Measurements from ENCODE around the gene COL5A1. TPM values are rescaled to one million over a fixed set of nuclear protein-coding genes. Genes with fewer than 3 reads are reported as not detected.

Gene COL5A1
- total RNA-seq, 1 donor from 2014 or later: 435 TPM

DNA sequence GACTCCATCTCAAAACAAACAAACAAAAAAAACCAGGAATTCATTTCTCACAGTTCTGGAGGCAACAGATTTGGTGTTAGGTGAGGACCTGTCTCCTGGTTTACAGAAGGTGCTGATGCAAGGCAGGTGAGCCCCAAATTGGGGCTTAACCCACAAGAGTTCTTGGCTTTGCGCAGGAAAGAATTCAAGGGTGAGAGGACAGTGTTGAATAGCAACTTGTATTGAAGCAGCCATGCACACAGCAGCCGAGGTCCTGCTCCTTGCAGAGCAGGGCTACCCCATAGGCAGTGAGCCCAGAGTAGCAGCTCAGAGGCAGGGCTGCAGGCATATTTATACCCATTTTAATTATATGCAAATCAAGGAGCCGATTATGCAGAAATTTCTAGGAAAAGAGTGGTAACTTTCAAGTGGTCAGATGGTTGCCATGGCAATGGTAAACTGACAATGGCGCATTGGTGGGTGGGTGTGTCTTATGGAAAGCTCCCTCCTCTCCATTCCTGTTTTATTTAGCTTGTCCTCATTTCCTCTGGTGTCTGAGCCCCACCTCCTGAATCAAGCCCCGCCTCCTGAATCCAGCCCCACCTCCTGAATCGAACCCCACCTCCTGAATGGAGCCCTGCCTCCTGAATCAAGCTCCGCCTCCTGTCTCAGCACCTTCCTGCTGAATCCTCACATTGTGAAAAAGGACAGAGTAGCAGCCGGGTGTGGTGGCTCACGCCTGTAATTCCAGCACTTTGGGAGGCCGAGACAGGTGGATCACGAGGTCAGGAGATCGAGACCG lies 34.5 kb upstream of the COL5A1 start:
- DNase-seq: no peak

DNA sequence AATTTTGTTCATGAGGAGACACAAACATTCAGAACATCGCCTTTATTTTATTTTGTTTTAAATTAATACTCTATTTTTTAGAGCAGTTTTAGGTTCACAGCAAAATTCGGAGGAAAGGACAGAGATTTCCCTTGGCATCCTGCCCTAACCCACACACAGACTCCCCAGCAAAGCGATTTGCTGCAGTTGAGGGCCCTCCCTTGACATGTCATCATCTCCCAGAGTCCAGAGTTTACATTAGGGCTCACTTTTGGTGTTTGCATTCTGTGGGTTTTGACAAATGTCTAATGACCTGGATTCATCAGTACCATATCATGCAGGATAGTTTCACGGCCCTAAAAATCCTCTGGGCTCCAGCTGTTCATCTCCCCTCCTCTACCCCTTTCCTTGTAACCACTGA lies 33.6 kb upstream of the COL5A1 start:
- DNase-seq: no peak

DNA sequence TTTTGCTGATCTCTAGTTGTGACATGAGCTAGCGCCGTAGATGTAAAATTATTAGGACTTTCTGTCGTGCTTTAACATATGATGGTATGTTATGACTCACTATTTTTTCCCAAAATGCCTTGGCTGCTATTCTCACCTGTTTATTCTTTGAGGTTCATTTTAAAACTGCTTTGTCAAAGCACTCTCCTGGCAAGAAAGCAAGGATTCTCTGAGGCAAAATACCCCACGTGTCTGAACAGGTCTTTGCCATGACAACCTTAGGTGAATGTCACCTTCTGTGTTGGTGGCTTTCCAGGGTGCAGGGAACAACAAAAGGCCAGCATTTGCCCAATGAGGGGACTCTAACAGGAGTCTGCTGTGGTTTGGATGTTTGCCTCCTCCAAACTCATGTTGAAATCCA lies 30.6 kb upstream of the COL5A1 start:
- DNase-seq: peak; percentile 36

DNA sequence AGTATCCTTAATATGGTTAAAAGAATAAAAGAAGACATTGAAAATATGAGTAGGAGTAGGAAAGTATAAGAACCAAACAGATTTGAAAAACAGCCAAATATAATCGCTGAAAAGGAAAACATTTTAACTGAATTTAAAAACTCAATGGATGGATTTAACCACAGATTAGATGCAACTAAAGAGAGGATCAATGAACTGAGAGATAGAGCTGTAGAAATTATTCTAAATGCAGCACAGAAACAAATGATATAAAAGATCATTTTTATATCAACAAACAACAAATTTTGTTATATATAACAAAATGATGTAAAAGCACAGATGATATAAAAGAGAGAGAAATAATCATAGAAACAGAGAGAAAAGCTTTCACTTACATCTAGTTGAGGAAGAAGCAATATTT lies 29.3 kb upstream of the COL5A1 start:
- no peak for DNase-seq

DNA sequence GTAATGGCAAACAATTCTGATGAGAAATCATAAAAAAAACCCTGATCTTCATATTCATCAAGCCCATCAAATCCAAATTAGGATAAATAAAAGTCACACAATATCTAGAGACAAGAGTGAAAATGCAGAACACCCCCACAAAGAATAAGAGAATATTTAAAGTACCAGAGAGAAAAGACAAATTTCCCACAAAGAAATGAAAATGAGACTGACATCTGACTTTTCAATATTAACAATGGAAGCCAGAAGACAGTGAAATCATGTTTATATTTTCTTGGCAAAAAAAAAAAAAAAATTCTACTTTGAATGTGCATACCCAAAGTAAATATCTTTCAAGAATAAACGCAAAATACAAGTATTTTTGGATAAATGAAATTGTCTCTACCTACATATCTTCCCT lies 28.9 kb upstream of the COL5A1 start:
- no peak for DNase-seq

DNA sequence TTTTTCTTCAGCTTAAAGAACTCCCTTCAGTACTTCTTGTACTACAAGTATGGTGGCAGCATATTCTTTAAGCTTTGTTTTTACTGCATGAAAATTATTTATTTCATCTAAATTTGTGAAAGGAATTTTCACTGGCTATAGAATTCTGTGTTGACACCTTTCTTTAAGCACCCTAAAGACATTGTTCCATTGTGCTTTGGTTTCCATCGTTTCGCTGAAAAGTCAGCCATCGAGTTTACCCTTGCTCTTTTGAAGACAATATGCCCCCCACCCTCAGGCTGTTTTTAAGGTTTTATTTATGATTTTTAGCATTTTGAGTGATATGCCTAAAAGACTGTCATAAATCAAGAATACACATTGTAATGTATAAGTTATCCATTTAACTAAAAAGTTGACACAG lies 27.3 kb upstream of the COL5A1 start:
- no peak for DNase-seq

DNA sequence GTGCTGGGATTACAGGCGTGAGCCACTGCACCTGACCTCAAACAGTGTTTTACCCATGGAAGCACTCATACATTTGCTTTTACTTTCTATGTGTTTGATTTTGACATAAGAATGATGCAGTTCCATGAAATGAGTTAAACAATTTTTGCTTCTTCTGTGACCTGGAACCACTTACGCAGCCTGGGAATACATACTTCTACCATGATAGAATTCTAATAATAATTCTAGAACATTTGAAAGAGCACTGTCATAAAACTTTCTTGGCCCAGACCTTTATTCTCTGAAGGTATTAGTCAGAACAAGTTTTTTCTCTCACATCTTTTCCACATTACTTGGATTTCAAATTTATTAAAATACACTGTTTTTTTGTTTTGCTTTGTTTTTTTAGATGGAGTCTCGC lies 25.3 kb upstream of the COL5A1 start:
- DNase-seq: no peak

DNA sequence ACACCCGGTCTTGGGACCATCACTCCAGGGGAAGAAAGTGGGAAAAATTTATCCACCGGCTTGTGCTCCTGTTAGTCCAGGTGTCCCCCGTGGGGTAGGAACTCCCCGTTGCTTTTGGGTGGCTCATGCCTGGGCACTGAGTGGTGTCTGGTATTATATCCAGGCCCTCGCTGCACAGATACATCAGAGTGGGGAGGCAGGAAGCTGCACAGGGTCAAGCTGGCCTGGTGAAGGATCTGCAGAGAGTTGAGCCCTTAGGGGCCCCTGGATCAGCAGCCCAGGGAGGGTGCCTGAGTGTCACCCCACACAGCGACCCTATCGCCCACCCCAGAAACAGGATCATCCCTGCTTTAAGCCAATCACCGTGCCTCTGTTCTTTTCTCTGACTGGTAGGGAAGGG lies 24.4 kb upstream of the COL5A1 start:
- no peak for DNase-seq

DNA sequence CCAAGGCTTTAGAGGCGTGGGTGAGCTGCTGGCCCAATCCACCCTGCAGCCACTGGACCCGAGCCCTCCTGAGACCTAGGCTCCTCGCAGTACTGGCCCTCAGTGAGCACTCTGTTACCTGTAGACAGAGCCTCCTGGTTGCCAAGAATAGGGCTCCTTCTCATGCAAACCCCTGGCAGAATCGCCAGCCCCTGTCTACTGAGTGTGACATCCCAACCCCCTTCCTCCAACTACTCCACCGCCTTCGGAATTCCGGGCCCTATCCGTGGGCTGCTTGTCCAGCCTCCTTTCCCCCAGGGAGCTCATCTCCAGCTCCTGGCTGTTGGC lies 23.8 kb upstream of the COL5A1 start:
- DNase-seq: no peak

DNA sequence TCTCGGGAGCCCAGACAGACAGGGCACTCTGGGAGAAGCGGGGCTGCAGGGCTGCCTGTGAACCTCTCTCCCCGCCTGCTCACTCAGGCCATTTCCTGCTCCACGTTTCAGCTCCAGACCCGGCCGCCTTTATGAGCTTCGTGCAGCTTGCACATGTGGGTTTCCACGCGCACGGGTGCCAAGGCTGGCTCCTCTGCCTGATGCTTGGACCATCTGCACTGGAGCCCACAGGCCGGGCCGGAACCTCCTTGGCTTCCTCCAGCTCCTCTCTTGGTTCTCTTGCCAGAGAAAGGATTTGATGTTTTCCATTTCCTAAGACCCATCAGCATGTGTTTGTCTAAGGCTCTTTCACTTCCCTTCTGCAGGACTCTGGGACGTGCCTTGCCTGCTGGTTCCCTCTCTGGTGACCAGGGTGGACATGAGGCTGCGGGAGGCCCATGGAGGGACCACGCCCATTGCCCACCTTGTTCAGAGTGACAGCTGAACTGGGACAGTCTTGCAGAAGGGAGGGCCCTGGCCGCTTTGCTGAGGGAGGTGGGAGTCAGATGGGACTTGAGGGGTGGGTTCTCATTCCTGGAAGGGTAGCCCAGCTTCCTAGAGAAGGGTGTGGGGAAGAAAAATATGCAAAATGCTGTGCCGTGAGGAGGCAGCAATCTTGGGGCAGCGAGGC lies 23.3 kb upstream of the COL5A1 start:
- peak; percentile 78 for DNase-seq

DNA sequence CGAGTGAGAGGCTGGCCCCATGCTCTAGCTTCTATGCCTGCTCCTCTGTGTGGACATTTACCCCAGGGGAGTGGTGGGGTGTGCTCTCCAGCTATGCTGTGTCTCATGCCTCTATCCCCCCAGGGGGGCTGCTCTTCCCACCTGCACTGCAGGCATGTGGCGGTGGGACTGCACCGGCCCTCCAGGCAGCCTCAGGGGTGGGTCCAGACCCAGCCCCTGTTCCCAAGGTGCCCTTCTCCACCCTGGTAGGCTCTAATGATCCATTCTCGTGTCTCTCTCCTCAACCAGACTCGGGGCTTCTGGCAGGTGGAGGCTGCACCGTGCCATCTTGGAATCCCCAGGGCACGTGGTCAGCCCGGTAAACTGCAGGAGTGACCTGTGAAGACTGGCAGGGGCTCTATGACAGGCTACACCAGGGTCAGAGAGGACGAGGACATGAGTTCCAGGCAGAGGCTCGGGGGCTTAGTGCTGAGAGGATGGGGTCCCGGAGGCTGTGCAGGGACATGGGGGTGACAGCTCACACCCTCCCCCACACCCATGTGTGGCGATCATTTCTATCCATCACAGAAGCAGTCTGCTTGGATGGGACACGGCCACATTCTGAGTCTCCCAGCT lies 22.7 kb upstream of the COL5A1 start:
- no peak for DNase-seq

DNA sequence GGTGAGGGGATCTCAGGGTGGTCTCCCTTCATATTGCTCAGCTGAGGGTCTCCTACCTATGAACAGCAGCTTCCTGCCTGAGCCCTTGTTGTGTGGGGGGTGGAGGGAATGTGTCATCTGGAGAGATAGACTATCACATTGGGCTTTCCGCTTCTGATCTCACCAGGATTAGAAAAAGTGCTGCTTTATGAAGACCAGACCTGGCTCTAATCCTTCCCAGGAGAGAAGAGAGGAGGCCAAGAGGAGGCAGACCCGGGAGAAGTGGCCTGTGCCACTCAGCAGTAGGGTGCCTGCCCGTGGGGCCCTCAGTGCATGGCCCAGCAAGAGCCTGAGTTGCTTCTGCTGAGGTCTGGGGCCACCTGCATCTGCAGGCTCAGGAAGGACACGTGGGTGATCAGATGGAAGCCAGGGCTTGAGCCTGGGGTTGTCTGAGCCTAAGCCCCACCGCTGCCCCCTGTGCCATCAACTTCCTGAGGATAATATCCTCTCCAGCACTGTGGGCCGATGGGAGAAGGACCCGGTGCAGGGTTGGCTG lies 22.1 kb upstream of the COL5A1 start:
- no peak for DNase-seq

DNA sequence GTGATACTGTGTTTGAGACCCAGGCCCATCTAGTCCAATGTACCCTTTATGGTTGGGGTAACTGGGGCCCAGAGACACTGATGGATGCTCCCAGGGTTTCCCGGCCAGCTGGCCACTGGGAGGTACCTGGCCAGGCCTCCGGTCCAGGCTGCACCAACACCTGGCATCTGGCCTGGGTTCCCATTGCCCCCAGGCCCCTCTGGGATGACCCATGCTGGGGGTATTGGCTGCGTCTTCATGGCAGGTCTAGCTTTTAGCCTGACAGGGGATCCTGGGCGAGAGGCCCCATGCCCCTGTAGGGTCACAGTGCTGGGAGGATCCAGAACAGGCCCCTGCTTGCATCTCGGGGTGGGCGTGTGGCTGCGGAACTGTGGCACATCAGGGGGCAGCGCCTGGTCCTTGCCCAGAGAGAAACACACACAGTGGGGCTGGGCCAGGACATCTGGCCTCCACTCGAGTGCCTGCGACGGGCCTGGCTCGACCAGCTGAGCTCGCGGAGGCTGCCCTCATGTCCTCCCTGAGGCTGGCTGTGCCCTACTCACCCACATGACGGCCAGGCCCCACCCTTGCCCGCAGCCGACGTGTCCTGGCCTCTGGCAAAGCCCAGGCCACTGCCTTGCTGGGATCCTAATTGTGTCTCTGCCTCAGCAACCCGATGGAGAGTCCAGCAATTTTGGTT lies 21.5 kb upstream of the COL5A1 start:
- DNase-seq: no peak

DNA sequence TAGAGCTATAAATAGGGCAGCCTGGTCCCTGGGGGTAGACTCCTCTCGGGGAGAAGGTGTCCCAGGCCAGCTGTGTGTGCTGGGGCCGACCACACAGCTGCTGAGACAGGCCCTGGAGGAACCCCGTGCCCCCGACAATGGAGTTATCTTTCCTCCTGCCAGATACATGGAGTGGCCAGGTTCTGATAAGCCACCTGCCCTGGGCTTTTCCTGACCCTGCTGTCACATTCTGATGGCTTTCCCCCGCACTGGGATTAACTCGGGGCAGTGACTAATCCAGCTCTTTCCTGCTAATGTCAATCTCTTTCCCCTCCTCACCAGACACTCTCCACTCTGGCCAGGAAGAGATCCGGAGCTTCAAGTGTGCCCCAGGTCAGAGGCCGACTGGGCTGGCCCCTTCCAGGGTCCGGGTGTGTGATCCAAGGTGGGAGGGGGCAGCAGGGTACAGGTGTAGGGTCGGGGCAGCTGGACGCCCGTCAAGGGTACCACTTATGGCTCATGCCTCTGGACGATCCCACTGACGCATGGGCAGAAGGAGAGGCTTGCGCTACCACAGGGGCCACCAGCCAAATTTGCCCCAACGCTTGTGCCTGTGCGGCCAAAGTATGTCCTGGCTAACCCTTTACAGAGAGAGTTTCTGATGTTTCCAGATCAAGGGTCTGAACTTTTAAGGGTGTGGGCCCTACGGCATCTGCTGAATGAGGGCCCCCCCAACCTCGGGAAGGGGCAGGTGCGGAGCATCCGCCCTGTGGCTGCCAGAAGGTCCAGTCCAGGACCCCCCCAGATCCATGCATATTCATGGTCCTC lies 20.6 kb upstream of the COL5A1 start:
- no peak for DNase-seq

DNA sequence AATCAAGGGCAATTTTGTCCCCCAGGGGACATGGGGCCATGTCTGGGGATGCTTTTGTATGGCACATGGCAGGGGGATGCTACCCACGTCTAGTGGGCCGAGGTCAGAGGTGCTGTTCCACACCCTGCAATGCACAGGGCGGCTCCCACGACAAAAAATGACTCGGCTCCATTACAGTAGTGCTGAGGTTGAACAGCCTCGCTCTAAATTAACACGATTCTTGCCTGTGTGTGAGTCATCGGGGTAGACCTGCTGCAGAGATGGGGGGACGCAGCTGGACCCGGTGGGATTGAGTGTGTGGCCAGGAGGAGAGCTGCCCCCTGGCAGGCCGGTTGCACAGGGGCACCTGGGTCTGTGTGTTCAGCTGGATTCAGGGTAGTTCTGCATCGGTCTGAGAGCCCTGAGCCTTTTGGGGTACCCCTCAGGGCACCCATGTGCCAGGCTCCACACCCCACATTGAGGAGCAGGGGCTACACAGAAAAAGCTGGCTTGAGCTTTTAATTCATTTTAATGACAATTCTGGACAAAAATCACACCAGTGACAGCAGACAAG lies 20.0 kb upstream of the COL5A1 start:
- no peak for DNase-seq

DNA sequence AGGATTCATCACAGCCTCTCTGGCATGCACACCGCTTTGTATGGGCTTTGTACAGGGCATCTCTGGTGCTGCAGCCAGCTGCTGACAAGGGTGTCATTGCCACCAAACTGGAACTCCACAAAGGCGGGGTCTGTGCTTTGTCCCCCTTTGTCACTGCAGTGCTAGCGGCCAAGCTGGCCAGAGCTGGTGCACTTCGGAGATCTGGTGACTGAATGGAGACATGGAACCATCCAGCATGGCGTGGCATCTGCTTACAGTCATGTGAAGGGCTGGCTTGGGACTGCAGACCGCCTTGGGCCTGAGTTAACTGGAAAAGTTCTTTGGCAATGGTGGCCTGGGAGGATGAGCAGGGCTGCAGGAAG lies 18.7 kb upstream of the COL5A1 start:
- no peak for DNase-seq

DNA sequence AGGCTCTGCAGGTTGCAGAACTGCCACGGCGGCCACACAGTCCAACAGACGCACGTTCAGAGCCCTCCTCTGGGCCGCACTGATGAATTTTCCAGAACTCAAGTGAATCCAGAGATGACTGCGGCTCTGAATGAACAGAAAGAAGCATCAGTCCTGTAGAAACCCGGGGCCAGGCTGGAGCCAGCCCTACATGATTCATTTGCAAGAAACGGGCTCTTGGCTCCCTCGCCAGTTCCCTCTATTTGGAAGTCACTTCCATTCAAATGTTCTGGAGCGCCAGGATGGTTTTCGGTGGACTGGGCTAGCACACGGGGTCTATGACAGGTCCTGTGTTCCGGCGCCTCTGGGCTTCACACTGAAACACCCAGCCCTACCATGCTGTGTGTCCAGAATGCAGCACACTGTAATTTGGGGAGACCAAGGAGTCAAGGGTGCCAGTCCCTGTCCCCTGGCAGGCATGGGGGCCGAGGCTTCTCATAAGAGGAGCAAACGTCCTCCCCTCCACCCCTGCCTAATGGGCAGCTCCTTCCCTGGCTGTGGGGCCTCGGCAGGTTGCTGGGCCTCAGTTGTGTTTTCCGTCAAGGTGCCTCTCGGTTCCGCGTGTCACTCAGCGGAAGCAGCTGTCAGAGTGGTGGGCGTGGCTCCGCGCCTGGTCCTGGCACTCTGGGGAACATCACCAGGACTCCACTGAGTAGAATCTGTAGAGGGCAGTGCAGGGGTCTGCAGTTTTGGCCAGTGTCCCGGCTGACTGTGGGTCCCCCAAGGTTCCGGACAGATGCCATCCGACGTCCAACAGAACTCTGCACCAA lies 18.1 kb upstream of the COL5A1 start:
- DNase-seq: peak; percentile 28

DNA sequence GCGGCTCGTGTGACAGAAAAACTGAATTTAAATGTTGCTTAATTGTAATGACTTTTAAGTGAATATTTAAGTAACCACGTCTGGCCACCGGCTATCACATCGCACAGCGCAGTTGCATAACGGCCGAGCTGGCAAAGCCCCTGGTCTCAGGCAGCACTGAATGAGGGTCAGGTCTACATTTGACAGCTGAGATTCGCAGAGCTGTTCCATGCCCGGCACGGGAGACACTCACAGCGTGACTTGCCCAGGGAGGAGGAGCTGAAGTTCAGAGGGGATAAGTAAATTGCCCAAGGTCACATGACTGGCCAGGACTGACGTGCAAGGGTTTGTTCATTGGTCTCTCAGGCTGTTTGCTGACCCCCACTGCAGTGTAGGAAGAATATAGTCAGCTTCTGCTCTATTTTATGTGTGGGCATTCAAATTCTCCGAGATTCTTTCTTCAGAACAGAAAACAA lies 17.4 kb upstream of the COL5A1 start:
- DNase-seq: no peak

DNA sequence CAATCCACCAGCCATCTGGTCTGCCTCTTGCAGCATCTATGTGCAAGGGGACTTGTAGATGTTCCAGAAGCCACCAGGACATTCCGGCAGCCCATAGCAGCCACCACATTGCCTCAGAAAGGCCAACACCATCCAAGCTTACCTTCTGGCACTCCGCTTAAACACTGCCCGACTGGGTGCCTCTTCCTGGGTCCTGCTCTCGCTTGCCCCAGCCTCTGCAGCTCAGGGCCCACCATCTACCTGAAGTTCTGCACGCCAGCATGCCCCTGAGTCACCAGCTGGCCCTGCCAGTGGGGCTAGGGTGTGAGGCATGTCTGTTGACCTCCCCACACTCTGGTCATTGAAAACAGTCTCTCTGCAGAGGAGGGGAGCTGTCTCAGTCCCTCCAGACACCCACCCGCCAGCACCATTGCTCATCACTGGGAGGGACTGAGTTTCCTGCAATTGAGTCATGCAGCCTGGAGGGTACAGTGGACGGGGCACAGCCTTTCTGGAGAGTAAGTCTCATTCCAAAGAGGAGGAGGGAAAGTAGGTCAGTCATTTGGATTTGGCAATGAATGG lies 16.9 kb upstream of the COL5A1 start:
- no peak for DNase-seq

DNA sequence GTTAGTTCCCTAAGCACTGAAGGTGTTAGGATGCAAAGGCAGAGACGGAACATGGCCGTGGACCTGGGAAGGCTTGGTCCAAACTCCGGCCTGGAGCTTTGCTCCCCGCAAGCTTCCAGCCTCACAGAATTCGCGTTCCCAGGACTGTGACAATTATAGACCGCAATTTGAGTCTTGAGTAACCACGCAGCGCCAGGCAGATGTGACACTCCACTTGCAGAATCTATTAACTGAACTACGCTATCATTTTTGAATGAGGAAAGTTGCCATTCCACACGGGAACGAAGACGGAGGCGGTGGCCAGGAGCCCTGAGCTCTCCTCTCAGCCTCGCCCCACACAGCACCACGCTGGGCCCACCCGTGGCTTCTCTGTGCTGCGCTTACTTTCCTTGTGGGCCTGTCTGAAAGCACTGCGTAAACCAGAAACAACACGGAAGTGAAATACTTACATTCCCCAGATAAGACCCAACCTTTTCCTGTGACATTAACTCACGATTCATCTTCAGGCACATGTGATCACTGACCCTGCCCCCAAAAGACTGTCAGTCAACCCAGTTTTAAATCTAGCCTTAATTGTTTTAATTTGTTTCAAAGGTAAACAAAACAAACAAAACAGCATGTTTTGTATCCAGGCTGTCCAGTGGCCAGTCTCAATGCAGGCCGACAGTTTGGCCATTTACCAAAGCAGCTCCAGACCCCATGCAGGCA lies 16.1 kb upstream of the COL5A1 start:
- no peak for DNase-seq

All from tongue (tissue), 2 donors.